Measurements from ENCODE around the gene ZNF594.
"Not testable (repeated sequence)": the region's sequence is repeated elsewhere in the genome, so short reads cannot be mapped to it uniquely, and the experiment has no call there.

Gene ZNF594

GRCh38 chr17:5191541-5192417 is at the start of gene ZNF594:
Gene ZNF594, minus strand, starts transcription at chr17:5191868. Its CDS starts 7,612 bp downstream, at chr17:5184256.
- no peak for DNase-seq

GRCh38 chr17:5239769-5240168 is 48.1 kb upstream of the ZNF594 start:
- not testable (repeated sequence) for DNase-seq

GRCh38 chr17:5238333-5238732 is 46.7 kb upstream of the ZNF594 start:
- no peak for DNase-seq

GRCh38 chr17:5237541-5238016 is 45.9 kb upstream of the ZNF594 start:
- no peak for DNase-seq

GRCh38 chr17:5236938-5237540 is 45.4 kb upstream of the ZNF594 start:
- no peak for DNase-seq

GRCh38 chr17:5234645-5235576 is 43.2 kb upstream of the ZNF594 start, which contains the start of gene SCIMP:
Gene SCIMP, minus strand, starts transcription at chr17:5234860. Its CDS starts 105 bp downstream, at chr17:5234755.
- DNase-seq: no peak

GRCh38 chr17:5233492-5233891 is 41.8 kb upstream of the ZNF594 start:
- DNase-seq: not testable (repeated sequence)

GRCh38 chr17:5226940-5227878 is 35.5 kb upstream of the ZNF594 start:
- DNase-seq: no peak

- DNase-seq: no peak
Observed at GRCh38 chr17:5225668-5226457, 34.2 kb upstream of the ZNF594 start.

- not testable (repeated sequence) for DNase-seq
Observed at GRCh38 chr17:5221912-5222311, 30.2 kb upstream of the ZNF594 start.

GRCh38 chr17:5220074-5220473 is 28.4 kb upstream of the ZNF594 start:
- DNase-seq: no peak

GRCh38 chr17:5219536-5219935 is 27.9 kb upstream of the ZNF594 start:
- no peak for DNase-seq

GRCh38 chr17:5217562-5217961 is 25.9 kb upstream of the ZNF594 start:
- not testable (repeated sequence) for DNase-seq

- DNase-seq: no peak
Observed at GRCh38 chr17:5211458-5211857, 19.8 kb upstream of the ZNF594 start.

GRCh38 chr17:5210614-5211252 is 19.1 kb upstream of the ZNF594 start:
- no peak for DNase-seq

- DNase-seq: no peak
Observed at GRCh38 chr17:5210091-5210490, 18.4 kb upstream of the ZNF594 start.

GRCh38 chr17:5209396-5209795 is 17.7 kb upstream of the ZNF594 start:
- no peak for DNase-seq

GRCh38 chr17:5203908-5204294 is 12.2 kb upstream of the ZNF594 start:
- DNase-seq: no peak

GRCh38 chr17:5203178-5203907 is 11.7 kb upstream of the ZNF594 start:
- no peak for DNase-seq

GRCh38 chr17:5201011-5201410 is 9.3 kb upstream of the ZNF594 start:
- no peak for DNase-seq
